HG03575 (cell line): ENCODE data around the gene CCDC188.

Source experiments
- ATAC-seq: cut with Tn5 transposase; IDR thresholded peaks from one replicate; pipeline ENCODE4 v1.9.1; 2021; ENCODE audit not compliant: unreplicated experiment, insufficient number of reproducible peaks, low FRiP score; ENCODE audit errors: extremely low read depth

CCDC188 gene

GRCh38 chr22:20155330-20156041 is 4.6 kb upstream of the CCDC188 start:
- no peak for ATAC-seq

- ATAC-seq = no peak
These were observed 3.8 kb upstream of the CCDC188 start for GRCh38 chr22:20154602-20155187.

GRCh38 chr22:20153945-20154344 is 3.1 kb upstream of the CCDC188 start:
- ATAC-seq = no peak

GRCh38 chr22:20152464-20152890 is 1.6 kb upstream of the CCDC188 start:
- ATAC-seq = no peak

DNA sequence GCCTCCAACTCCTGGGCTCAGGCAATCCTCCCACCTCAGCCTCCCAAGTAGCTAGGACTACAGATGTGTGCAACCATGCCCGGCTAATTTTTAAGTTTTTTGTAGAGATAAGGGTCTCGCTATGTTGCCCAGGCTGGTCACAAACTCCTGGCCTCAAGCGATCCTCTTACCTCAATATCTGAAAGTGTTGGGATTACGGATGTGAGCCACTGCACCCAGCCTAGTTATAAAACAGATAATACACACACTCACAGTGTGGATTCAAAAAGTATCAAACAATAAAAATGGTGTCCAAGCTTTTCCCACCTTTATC is 377 bp upstream of the CCDC188 start:
- ATAC-seq = no peak

GRCh38 chr22:20149257-20150250 is 1.3 kb downstream of the CCDC188 start:
- ATAC-seq = no peak

DNA sequence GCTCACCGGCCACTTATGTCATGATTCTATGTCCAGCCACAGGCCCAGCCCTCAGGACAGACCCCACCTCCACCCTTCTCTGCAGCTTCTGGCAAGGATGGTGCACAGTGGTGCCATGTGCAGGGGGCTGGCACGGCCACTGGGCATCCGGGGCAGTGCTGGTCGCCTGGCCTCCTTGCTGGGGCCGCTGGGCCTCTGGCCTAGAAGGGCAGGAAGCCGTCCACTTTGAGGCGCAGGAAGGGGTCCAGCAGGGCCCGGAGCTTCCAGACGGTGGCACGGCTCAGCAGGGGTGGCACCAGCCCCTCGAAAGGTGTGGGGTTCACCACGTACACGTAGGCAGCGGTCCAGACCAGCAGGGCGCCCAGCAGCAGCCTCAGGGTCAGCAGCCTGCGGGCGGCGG is 2.4 kb downstream of the CCDC188 start:
- ATAC-seq = no peak

DNA sequence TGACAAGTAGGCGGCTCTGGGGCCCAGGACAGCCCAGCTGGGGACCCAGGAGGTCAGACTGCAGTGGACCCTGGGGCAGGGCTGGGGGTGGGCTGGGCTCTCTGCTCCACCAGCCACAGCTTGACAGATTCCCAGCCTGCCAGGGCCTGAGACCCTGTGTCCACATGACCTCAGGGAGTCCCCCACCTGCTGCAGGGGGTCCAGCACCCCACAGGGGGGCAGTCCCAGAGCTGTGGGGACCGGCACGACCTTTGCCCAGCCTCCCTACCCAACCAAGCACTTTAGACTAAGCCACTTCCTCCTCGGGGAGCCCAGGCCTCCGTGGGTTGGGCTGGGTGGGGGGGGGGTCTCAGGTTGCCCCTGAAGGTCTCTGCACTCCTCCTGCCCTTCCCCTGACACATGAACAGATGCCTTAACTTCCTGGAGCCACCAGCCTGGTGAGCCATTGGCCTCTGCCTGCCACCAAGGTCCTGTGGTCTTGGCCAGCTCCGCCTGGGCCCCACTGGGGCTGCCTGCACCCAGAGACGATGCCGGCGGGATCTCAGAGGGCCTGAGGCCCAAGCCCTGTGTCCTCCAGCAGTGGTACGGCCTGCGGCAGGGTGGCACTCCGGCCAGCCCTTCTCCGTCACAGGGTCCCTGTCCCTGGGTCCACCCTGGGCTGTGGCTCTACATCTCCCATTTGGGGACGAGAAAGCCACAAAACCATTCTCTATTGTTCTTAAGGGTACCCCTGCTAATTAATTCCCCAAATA is 3.4 kb downstream of the CCDC188 start:
- ATAC-seq = no peak

DNA sequence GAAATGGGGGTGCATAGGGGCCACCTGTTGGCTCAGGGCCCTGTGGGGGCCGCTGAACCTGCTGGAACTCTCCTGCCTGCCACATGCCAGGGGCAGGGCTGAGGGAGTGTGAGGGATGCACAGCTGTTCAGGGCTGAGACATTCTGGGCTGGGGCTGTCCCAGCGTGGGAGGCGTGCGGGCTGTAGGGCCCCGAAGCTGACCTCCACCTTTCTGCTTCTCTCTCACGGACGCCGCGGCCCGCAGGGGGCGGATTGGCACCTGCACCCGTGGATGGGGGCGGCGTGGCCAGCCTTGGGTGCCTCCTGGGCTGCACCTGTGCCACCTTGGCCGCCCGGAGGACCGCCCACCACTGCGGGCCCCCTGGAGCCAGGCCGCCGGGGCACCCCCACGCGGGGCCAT is 4.1 kb downstream of the CCDC188 start:
- ATAC-seq = no peak

DNA sequence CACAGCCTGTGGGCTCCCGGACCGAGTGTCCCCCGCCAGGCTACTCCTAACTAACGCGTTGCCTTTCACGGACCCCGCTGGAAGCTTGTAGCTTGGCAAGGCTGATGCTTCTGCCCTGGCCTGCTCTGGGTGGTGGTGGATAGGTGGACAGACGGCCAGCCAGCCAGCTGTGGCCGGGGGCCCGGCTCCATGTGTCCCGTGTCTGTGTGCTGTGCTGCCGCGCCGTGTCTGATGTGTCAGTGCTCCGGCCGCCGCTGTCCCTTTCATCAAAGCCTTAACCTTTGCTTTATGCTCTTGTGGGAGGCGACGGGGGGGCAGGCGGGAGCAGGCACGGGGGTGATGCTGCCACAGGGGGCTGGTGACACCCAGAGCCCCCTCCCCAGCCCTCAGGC is 5.0 kb downstream of the CCDC188 start:
- no peak for ATAC-seq

DNA sequence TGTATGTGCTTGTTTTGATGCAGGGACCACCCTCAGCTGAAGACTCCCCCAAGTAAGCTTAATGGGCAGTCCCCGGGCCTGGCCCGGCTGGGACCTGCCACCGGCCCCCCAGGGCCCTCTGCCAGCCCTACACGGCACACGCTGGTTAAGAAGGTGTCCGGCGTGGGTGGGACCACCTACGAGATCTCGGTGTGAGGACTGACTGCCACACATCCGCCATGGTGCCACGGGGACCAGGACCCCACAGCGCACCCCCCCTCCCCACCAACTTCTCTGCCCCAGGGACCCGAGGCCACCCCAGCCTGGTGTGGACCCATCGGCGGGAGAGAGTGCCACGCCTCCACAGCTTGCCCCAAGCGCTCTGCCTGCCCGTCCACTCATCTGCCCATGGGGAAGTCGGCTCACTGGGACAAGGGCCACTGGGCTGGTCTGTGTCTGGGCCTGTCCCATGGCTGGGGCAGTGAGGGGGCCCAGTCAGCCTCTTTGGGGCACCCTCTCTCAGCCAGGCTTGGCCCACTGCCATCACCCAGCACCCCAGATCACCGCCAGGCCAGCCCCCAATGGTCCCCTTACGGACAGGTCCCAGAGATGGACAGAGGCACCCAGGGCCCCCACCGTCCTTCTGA is 5.5 kb downstream of the CCDC188 start:
- no peak for ATAC-seq

DNA sequence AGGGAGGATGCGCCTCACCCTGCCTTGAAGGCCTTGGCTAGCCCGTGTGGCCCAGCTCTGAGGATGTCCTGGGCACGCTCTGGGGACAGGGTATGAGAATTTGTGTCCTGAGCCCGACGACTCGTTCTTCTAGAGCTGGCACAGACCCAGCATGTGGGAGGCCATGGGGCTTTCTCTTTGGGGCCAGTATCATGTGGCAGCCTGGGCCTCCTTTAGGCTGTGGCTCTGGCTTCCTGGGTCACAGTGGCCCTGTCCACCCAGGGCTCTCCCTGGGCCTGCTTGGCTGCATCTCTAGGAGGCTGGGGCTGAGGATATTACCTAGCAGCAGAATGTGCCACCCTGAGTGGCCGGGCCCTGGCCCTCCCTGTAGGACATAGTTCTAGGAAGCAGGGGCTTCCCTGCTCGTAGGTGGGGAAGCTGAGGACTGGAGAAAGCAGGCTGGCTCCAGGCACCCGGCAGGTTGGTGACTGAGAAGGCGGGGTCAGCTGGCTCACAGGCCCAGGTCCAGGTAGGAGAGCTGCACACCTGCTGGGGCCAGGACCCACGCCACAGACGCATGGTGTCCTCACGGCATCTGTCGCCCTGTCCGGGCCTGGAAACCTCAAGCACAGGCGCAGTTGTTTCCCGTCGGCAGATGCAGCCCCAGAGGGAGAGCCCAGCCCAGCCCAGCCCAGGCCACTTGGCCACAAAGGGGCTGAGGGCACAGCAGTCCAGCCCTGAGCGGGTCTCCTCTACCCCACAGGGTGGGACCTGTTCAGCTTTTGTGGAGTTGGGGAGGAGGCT is 6.8 kb downstream of the CCDC188 start:
- no peak for ATAC-seq

DNA sequence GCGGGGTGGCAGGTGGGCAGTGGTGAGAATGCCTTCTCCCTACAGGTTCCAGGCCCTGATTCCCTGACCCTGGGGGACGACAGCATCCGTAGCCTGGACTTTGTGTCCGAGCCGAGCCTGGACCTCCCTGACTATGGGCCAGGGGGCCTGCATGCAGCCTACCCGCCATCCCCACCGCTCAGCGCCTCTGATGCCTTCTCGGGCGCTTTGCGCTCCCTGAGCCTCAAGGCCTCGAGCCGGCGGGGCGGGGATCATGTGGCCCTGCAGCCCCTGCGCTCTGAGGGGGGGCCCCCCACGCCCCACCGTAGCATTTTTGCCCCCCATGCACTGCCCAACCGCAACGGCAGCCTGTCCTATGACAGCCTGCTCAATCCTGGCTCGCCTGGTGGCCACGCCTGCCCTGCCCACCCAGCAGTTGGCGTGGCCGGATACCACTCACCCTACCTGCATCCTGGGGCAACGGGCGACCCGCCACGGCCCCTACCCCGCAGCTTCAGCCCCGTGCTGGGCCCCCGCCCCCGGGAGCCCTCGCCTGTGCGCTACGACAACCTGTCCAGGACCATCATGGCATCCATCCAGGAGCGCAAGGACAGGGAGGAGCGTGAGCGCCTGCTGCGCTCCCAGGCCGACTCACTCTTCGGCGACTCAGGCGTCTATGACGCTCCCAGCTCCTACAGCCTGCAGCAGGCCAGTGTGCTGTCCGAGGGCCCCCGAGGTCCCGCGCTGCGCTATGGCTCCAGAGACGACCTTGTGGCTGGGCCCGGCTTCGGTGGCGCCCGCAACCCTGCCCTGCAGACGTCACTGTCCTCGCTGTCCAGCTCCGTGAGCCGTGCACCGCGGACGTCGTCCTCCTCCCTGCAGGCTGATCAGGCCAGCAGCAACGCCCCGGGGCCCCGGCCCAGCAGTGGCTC is 7.9 kb downstream of the CCDC188 start:
- no peak for ATAC-seq

- no peak for ATAC-seq
These were observed 9.4 kb downstream of the CCDC188 start for GRCh38 chr22:20141186-20142077.

- ATAC-seq = no peak
These were observed 10.3 kb downstream of the CCDC188 start for GRCh38 chr22:20140521-20140964.

- ATAC-seq = no peak
These were observed 10.8 kb downstream of the CCDC188 start for GRCh38 chr22:20140107-20140445.
